Hippocampal formation (tissue), 2 donors: Measurements from ENCODE around the gene MRRF.
A peak's percentile ranks its signal among the peaks of the same experiment; 100 is the strongest.
"Not testable (repeated sequence)": the region's sequence is repeated elsewhere in the genome, so short reads cannot be mapped to it uniquely, and the experiment has no call there.

Experiments used
- DNase-seq, 2 donors: peaks; one replicate each; lab custom pipeline; 2025; lab: John Stamatoyannopoulos, UW

Gene MRRF

DNA sequence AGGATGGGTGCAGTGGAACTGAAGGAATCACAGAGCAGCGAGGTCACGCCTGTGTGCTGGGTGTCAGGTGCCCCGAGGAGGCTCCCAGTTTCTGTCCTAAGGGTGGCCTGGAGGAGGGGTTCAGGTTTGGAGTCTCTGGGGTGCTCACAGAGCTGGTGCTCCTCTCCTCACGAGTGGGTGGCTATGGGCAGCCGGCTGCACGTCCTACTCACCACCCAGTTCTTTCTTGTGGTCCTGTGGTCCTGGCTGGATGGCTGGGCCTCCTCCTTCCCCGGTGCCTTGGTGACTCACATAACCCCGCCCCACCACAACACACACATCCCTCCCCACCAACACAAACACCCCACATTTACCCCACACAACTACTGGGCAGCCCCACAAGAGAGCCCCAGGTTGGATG is 96.2 kb downstream of the MRRF start:
- no peak for DNase-seq

GRCh38 chr9:122363131-122363530 is 98.4 kb downstream of the MRRF start:
- DNase-seq: not testable (repeated sequence)

GRCh38 chr9:122364117-122364782 is 99.6 kb downstream of the MRRF start:
- no peak for DNase-seq

GRCh38 chr9:122364783-122365150 is 100.1 kb downstream of the MRRF start:
- DNase-seq: no peak

- DNase-seq: no peak
These were observed 101.5 kb downstream of the MRRF start for GRCh38 chr9:122366074-122366660.

GRCh38 chr9:122367065-122367464 is 102.4 kb downstream of the MRRF start:
- DNase-seq: no peak

DNA sequence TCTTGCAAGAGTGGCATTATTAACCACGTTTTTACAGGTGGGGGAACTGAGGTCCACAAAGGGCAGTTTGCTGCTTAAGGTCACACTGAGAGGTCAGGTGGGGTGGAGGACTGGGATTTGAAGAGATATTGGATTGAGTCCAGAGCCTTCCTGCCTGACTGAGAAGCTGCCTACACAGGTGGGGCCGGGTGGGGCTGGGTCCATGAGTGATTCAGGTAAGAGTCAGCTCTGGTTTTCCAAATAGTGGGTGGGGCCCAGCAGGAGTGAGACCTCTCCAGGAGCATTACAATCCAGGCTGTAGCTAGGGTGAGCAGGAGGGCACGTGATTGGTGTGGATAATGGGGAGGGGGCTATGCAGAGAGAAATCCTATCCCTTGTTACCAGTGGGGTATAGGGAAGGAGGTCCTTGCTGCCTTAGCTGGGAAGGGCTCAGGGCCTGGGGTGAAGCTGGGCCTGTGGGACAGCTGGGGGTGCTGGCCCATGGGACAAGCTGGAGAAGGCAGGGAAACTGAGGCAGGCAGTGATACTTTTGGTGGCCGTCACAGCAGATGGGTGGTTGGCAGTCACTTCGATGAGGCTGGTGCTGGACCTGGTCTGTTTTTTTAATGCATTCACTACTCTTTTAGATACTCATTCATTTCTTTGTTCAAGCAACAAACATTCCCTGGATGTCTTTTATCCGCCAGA is 103.2 kb downstream of the MRRF start:
- DNase-seq: no peak

GRCh38 chr9:122368642-122369041 is 104.0 kb downstream of the MRRF start:
- DNase-seq: no peak

DNA sequence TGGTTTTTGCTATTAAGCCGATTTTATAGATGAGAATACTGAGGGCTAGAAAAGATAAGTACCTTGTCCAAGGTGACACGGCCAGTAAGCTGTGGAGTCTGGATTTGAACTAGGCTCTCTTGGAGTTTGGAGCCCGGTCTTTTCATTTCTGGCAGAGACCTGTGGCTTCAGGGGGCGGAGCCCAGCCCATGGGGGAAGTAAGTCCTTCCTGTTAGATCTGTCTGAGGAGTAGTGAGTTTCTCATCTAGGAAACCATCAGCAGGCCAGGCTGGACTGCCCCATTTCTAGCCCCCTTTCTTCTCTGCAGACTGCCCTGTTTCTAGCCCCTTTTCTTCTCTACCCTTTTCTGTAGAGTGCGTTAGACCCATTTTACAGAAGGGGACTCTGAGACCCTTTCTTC is 105.6 kb downstream of the MRRF start:
- DNase-seq: no peak

GRCh38 chr9:122370869-122371755 is 106.4 kb downstream of the MRRF start, which contains the start of gene PTGS1:
Gene PTGS1, plus strand, starts transcription at chr9:122371024. Its CDS starts 61 bp downstream, at chr9:122371085.
- peak in 1 of 2 donors; percentile 20 for DNase-seq

GRCh38 chr9:122371846-122372245 is 107.2 kb downstream of the MRRF start:
- DNase-seq: no peak

DNA sequence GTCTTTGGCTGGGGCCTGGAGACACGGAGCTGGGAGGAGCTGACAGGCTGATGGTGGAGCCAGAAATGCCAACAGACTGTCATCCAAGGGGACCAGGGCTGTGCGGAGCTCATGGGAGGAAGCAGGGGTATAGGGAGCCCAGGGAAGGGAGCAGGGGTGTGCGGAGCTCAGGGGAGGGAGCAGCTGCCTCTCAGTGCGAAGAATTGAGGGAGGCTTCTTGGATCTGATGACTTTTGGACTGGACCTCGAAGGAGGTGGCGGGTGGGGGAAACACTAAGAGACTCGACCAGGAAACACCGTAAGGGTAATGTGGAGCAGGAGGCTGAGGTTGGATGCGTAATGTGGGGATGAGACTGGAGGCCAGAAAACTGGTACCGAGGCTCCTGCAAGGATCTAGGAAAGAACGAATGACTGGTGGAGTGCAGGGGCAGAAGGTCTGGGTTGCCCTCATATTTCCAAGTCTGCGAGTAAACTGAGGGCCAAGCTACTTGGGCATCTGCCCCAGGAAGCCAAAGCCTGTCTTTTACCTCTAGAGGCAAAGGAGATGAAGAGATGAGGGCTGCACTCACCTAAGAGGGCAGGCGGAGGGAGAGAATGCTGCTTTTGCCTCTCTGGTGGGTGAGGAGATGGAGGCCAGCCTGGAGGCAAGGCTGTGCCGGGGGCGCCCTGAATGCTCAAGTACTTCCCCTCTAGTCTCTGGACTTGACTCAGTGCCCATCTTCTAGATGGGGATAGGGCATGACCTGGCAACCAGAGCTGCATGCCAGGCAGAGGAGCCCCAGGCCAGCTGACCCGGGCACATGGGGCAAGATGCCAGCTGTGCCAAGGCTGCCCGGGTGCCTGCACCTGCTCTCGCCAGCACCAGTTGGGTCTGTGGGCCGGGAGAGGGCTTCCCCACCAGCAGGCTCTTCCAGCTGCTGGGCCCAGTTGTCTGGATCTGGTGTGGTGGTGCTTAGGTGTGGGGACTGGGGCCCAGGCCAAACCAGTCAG is 108.5 kb downstream of the MRRF start:
- DNase-seq: no peak

DNA sequence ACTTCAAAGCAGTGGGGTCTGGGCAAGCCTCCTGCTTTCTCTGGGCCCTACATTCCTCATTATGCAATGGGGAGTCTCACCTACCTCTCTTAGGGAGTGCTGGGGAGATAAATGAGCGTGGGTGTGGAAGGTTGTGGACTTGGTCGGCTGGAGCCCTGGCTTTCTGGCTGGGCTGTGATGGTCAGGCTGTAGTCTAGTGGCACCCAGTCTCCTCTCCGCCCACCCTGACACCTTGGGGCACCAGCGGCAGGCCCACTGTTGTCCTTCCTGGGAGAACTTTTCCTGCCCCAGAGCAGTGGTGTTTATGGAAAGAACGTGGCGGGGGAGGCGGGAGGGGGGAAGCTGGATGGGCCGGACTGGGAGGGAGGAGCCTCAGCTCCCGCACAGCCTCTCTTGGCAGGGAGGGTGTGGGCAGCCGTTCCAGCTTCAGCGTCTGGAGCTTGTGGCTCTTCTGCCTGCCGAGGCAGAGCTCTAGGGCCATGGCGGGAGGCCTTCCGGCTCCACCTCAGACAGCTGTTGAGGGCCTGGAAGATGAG is 110.3 kb downstream of the MRRF start:
- DNase-seq: peak in 1 of 2 donors; percentile 6

DNA sequence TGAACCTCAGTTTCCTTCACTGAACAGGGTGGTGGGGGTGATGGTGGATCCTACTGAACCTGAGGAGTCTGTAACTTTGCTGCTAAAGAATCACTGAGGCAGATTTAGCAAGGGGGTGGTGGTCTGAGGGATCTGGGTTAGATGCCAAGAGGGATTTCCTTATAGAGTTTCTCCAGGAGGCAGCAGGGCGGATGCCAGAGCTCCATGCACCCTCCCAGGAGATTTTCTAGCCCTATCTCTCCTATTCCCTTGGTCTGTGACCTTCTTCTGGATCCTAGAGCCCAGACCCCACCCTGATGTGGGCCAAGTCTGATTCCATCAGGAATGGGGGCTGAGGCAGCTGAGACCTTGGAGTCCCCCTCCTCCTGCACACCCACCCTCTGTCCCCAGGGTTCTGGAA is 112.1 kb downstream of the MRRF start:
- no peak for DNase-seq

GRCh38 chr9:122377241-122378164 is 112.8 kb downstream of the MRRF start:
- no peak for DNase-seq

- no peak for DNase-seq
These were observed 113.6 kb downstream of the MRRF start for GRCh38 chr9:122378236-122378635.

- no peak for DNase-seq
These were observed 114.7 kb downstream of the MRRF start for GRCh38 chr9:122379340-122379739.

DNA sequence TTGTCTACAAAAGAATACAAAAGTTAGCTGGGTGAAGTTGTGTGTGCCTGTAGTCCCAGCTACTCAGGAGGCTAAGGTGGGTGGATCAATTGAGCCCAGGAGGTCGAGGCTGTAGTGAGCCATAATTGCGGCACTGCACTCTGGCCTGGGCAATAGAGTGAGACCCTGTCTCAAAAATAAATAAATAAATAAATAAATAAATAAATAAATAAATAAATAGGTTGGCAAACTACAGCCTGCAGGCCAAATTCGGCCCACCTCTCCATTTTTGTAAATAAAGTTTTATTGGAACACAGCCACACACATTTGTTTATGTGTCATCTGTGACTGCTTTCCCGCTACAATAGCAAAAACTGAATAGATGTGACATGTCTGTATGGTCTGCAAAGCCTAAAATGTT is 115.6 kb downstream of the MRRF start:
- DNase-seq: no peak
